Measurements from ENCODE around the gene WNT3. TPM values are rescaled to one million over a fixed set of nuclear protein-coding genes. Genes with fewer than 3 reads are reported as not detected.
A peak's percentile ranks its signal among the peaks of the same experiment; 100 is the strongest.
"Not testable (repeated sequence)": the region's sequence is repeated elsewhere in the genome, so short reads cannot be mapped to it uniquely, and the experiment has no call there.

The WNT3 gene
- total and polyA plus RNA-seq, 3 experiments from 2014 or later: not detected

GRCh38 chr17:46795379-46795952, 23.0 kb downstream of the WNT3 start:
- Mint-ChIP-seq H3K27me3 (peaks cover 11 to 45% of the 10 kb centered on the region in 2 donors), H3K27ac (no peak overlapping the region), H3K4me1 (no peaks in the 10 kb centered on the region), H3K36me3 (no peaks in the 10 kb centered on the region), H3K9me3 (no peaks in the 10 kb centered on the region), H3K4me3 (no peak overlapping the region)
- ChIA-PET CTCF (no interaction called here), POLR2A (no interaction called here)
- DNase-seq: no peak
- Histone ChIP-seq H3K27ac (ENCODE audit: low read depth, low read length) (peak overlapping the region; percentile 31), H3K9me3 (ENCODE audit: low read length) (no peaks in the 10 kb centered on the region), H3K4me1 (ENCODE audit: insufficient read depth, low read length) (no peaks in the 10 kb centered on the region), H3K27me3 (ENCODE audit: insufficient read depth, low read length, poor library complexity, severe bottlenecking) (no peaks in the 10 kb centered on the region), H3K4me3 (ENCODE audit: low read length) (no peak overlapping the region), H3K36me3 (ENCODE audit: insufficient read depth, low read length) (no peaks in the 10 kb centered on the region)

GRCh38 chr17:46794318-46794717, 24.2 kb downstream of the WNT3 start:
- Mint-ChIP-seq H3K9me3 (peaks cover 0 to 2% (median 0%) of the 10 kb centered on the region in 5 donors), H3K36me3 (no peaks in the 10 kb centered on the region), H3K27me3 (peaks cover 16 to 45% of the 10 kb centered on the region in 2 donors), H3K4me3 (no peak overlapping the region), H3K27ac (no peak overlapping the region), H3K4me1 (no peaks in the 10 kb centered on the region)
- no peak for DNase-seq
- no peak overlapping the region for H3K4me3 ChIP-seq (ENCODE audit: low read length)
- no peaks in the 10 kb centered on the region for H3K27me3 ChIP-seq (ENCODE audit: insufficient read depth, low read length, poor library complexity, severe bottlenecking)
- ChIA-PET POLR2A (no interaction called here), CTCF (no interaction called here)
- H3K9me3 ChIP-seq (ENCODE audit: low read length): no peaks in the 10 kb centered on the region
- H3K36me3 ChIP-seq (ENCODE audit: insufficient read depth, low read length): no peaks in the 10 kb centered on the region
- H3K4me1 ChIP-seq (ENCODE audit: insufficient read depth, low read length): no peaks in the 10 kb centered on the region
- no peak overlapping the region for H3K27ac ChIP-seq (ENCODE audit: low read depth, low read length)

GRCh38 chr17:46793541-46793940, 25.0 kb downstream of the WNT3 start:
- POLR2A ChIA-PET: no interaction called here
- CTCF ChIA-PET: no interaction called here

GRCh38 chr17:46793023-46793422, 25.5 kb downstream of the WNT3 start:
- H3K27ac Mint-ChIP-seq; H3K36me3 Mint-ChIP-seq; H3K4me1 ChIP-seq (ENCODE audit: insufficient read depth, low read length); CTCF ChIA-PET; H3K27me3 ChIP-seq (ENCODE audit: insufficient read depth, low read length, poor library complexity, severe bottlenecking); H3K36me3 ChIP-seq (ENCODE audit: insufficient read depth, low read length); H3K4me1 Mint-ChIP-seq; H3K9me3 ChIP-seq (ENCODE audit: low read length); H3K27ac ChIP-seq (ENCODE audit: low read depth, low read length); H3K9me3 Mint-ChIP-seq; POLR2A ChIA-PET; H3K4me3 Mint-ChIP-seq; H3K4me3 ChIP-seq (ENCODE audit: low read length); DNase-seq: not testable (repeated sequence)
- H3K27me3 Mint-ChIP-seq: peaks cover 18 to 49% of the 10 kb centered on the region in 2 donors

More at GRCh38 chr17:46793541-46793940, 25.0 kb downstream of the WNT3 start:
- no peak overlapping the region for H3K27ac ChIP-seq (ENCODE audit: low read depth, low read length)
- H3K27ac Mint-ChIP-seq: no peak overlapping the region
- H3K4me3 Mint-ChIP-seq: no peak overlapping the region
- H3K4me3 ChIP-seq (ENCODE audit: low read length): no peak overlapping the region
- no peaks in the 10 kb centered on the region for H3K36me3 Mint-ChIP-seq
- no peaks in the 10 kb centered on the region for H3K27me3 ChIP-seq (ENCODE audit: insufficient read depth, low read length, poor library complexity, severe bottlenecking)
- no peaks in the 10 kb centered on the region for H3K4me1 Mint-ChIP-seq
- no peaks in the 10 kb centered on the region for H3K36me3 ChIP-seq (ENCODE audit: insufficient read depth, low read length)
- no peaks in the 10 kb centered on the region for H3K9me3 ChIP-seq (ENCODE audit: low read length)
- DNase-seq: no peak
- H3K4me1 ChIP-seq (ENCODE audit: insufficient read depth, low read length): no peaks in the 10 kb centered on the region
- peaks cover 0 to 2% (median 0%) of the 10 kb centered on the region in 5 donors for H3K9me3 Mint-ChIP-seq
- peaks cover 18 to 49% of the 10 kb centered on the region in 2 donors for H3K27me3 Mint-ChIP-seq

- Histone ChIP-seq H3K27ac (ENCODE audit: low read depth, low read length) (no peak overlapping the region), H3K4me3 (ENCODE audit: low read length) (no peak overlapping the region), H3K27me3 (ENCODE audit: insufficient read depth, low read length, poor library complexity, severe bottlenecking) (no peaks in the 10 kb centered on the region), H3K9me3 (ENCODE audit: low read length) (no peaks in the 10 kb centered on the region), H3K36me3 (ENCODE audit: insufficient read depth, low read length) (no peaks in the 10 kb centered on the region), H3K4me1 (ENCODE audit: insufficient read depth, low read length) (no peaks in the 10 kb centered on the region)
- Mint-ChIP-seq H3K4me1 (no peaks in the 10 kb centered on the region), H3K27ac (peak overlapping the region in 1 of 8 donors; percentile 54), H3K27me3 (peaks cover 18 to 43% of the 10 kb centered on the region in 2 donors), H3K4me3 (no peak overlapping the region), H3K9me3 (peaks cover 0 to 2% (median 0%) of the 10 kb centered on the region in 5 donors), H3K36me3 (peaks cover 0 to 3% (median 0%) of the 10 kb centered on the region in 3 donors)
- no peak for DNase-seq
- ChIA-PET CTCF (no interaction called here), POLR2A (no interaction called here)
Observed at GRCh38 chr17:46792071-46792470, 26.4 kb downstream of the WNT3 start.

GRCh38 chr17:46791531-46791930, 27.0 kb downstream of the WNT3 start:
- Mint-ChIP-seq H3K36me3 (peaks cover 0 to 3% (median 0%) of the 10 kb centered on the region in 3 donors), H3K27ac (no peak overlapping the region), H3K4me1 (no peaks in the 10 kb centered on the region), H3K9me3 (peaks cover 0 to 2% (median 0%) of the 10 kb centered on the region in 5 donors), H3K27me3 (peaks cover 18 to 41% of the 10 kb centered on the region in 2 donors), H3K4me3 (no peak overlapping the region)
- POLR2A ChIA-PET: no interaction called here
- no peaks in the 10 kb centered on the region for H3K4me1 ChIP-seq (ENCODE audit: insufficient read depth, low read length)
- no peak for DNase-seq
- no peak overlapping the region for H3K27ac ChIP-seq (ENCODE audit: low read depth, low read length)
- H3K9me3 ChIP-seq (ENCODE audit: low read length): no peaks in the 10 kb centered on the region
- CTCF ChIA-PET: no interaction called here
- H3K4me3 ChIP-seq (ENCODE audit: low read length): no peak overlapping the region
- H3K36me3 ChIP-seq (ENCODE audit: insufficient read depth, low read length): no peaks in the 10 kb centered on the region
- H3K27me3 ChIP-seq (ENCODE audit: insufficient read depth, low read length, poor library complexity, severe bottlenecking): no peaks in the 10 kb centered on the region

- CTCF ChIA-PET: no interaction called here
- Mint-ChIP-seq H3K9me3 (peaks cover 0 to 2% (median 0%) of the 10 kb centered on the region in 5 donors), H3K27me3 (peaks cover 18 to 33% of the 10 kb centered on the region in 2 donors), H3K27ac (no peak overlapping the region), H3K36me3 (peaks cover 0 to 3% (median 0%) of the 10 kb centered on the region in 3 donors), H3K4me1 (no peaks in the 10 kb centered on the region), H3K4me3 (peak overlapping the region in 1 of 7 donors; percentile 54)
- Histone ChIP-seq H3K36me3 (ENCODE audit: insufficient read depth, low read length) (no peaks in the 10 kb centered on the region), H3K27ac (ENCODE audit: low read depth, low read length) (no peak overlapping the region), H3K27me3 (ENCODE audit: insufficient read depth, low read length, poor library complexity, severe bottlenecking) (no peaks in the 10 kb centered on the region), H3K4me3 (ENCODE audit: low read length) (no peak overlapping the region), H3K4me1 (ENCODE audit: insufficient read depth, low read length) (no peaks in the 10 kb centered on the region), H3K9me3 (ENCODE audit: low read length) (no peaks in the 10 kb centered on the region)
- DNase-seq: no peak
- POLR2A ChIA-PET: no interaction called here
Observed at GRCh38 chr17:46790216-46790615, 28.3 kb downstream of the WNT3 start.

- Mint-ChIP-seq H3K4me3 (no peak overlapping the region), H3K27me3 (peaks cover 20 to 35% of the 10 kb centered on the region in 2 donors), H3K9me3 (peaks cover 0 to 2% (median 0%) of the 10 kb centered on the region in 5 donors), H3K27ac (no peak overlapping the region), H3K4me1 (no peaks in the 10 kb centered on the region), H3K36me3 (peaks cover 0 to 3% (median 0%) of the 10 kb centered on the region in 3 donors)
- Histone ChIP-seq H3K4me3 (ENCODE audit: low read length) (no peak overlapping the region), H3K27ac (ENCODE audit: low read depth, low read length) (no peak overlapping the region), H3K36me3 (ENCODE audit: insufficient read depth, low read length) (no peaks in the 10 kb centered on the region), H3K4me1 (ENCODE audit: insufficient read depth, low read length) (no peaks in the 10 kb centered on the region), H3K27me3 (ENCODE audit: insufficient read depth, low read length, poor library complexity, severe bottlenecking) (no peaks in the 10 kb centered on the region), H3K9me3 (ENCODE audit: low read length) (no peaks in the 10 kb centered on the region)
- ChIA-PET CTCF (no interaction called here), POLR2A (no interaction called here)
- no peak for DNase-seq
Observed at GRCh38 chr17:46789610-46790009, 28.9 kb downstream of the WNT3 start.
